Left ventricle myocardium superior (tissue), 1 donor: ENCODE data around the gene TPCN1. TPM values are rescaled to one million over a fixed set of nuclear protein-coding genes. Genes with fewer than 3 reads are reported as not detected.
"Not testable (repeated sequence)": the region's sequence is repeated elsewhere in the genome, so short reads cannot be mapped to it uniquely, and the experiment has no call there.

Experiments used
- ATAC-seq: fragments of 200-7000 bp; cut with Tn5 transposase; one replicate; pipeline ENCODE4 v1.9.1; 2020; ENCODE audit warnings: mild to moderate bottlenecking, moderate library complexity
- DNase-seq: peaks from one replicate; pipeline ENCODE4 v3.0.0-alpha.2; 2020
- intact Hi-C: fragments of 100-400 bp; cut with micrococcal nuclease; formaldehyde crosslinking; loops from one replicate; pipeline ENCODE4 v1.11.0; 2022
- total RNA-seq: library from RNA; stranded (reverse); fragmentation: NEBNext Ultra II Directional; extraction: Animal tissue kit (Norgen Biotek cat#: 25700); gene quantifications from one replicate; pipeline ENCODE4 v1.2.1, GENCODE V29; 2021
- donor health status: DM: no; HTN: yes; CAD: no; lungs with severe emphysema.

TPCN1 gene
- total RNA-seq, 1 donor from 2014 or later: 145 TPM

- ATAC-seq: no peak
- intact Hi-C loops: loop anchor here (10.0 kb wide), 1 partner anchor 70 kb away; no protein-coding TSS in a partner anchor
- no peak for DNase-seq
Measured at GRCh38 chr12:113194971-113195391, 26.3 kb upstream of the TPCN1 start.

GRCh38 chr12:113195598-113195997, 25.7 kb upstream of the TPCN1 start:
- intact Hi-C loops: loop anchor here (10.0 kb wide), 1 partner anchor 69 kb away; no protein-coding TSS in a partner anchor

GRCh38 chr12:113196582-113196981, 24.7 kb upstream of the TPCN1 start:
- ATAC-seq: peak; percentile 8
- intact Hi-C loops: loop anchor here (10.0 kb wide), 1 partner anchor 68 kb away; no protein-coding TSS in a partner anchor
- no peak for DNase-seq

More at GRCh38 chr12:113195598-113195997, 25.7 kb upstream of the TPCN1 start:
- no peak for ATAC-seq
- DNase-seq: no peak

DNA sequence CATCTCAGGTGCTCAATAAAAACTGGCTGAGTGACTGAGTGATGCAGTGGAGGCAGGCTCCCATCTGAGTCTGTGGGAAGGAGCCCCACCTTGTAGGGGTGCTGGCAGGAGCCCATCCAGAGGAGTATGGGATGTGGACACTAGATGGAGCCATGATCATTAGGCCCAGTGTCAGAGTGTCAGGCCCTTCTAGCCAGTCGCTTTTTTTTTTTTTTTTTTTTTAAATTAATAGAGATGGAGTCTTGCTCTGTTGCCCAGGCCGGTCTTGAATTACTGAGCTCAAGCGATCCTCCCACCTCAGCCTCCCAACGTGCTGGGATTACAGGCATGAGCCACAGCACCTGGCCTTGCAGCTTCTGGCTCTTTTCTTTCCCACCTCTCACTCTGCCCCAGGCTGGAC, 24.3 kb upstream of the TPCN1 start:
- intact Hi-C loops: loop anchor here (10.0 kb wide), 1 partner anchor 68 kb away; no protein-coding TSS in a partner anchor
- DNase-seq (peak; percentile 67), ATAC-seq (peak; percentile 83)

- ATAC-seq (no peak), DNase-seq (no peak)
- intact Hi-C loops: loop anchor here (10.0 kb wide), 1 partner anchor 67 kb away; no protein-coding TSS in a partner anchor
Measured at GRCh38 chr12:113197518-113198077, 23.7 kb upstream of the TPCN1 start.

DNA sequence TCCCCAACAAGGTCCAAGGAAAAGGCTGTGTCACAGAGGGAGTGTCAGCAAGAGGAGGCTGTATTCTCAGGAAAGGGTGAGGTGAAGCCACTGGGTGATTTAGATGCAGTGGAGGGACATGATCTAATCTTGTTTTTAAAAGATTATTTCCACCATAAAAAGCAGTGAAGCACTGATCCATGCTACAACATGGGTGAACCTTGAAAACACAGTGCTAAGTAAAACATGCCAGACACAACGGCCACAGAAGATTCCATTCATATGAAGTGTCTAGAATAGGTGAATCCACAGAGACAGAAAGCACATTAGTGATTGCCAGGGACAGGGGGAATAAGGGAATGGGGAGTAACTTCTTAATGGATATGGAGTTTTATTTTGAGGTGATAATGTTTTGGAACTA, 23.0 kb upstream of the TPCN1 start:
- no peak for DNase-seq

GRCh38 chr12:113200021-113200797, 21.1 kb upstream of the TPCN1 start:
- DNase-seq (no peak), ATAC-seq (no peak)
- intact Hi-C loops: no loop called here

More for the DNA sequence above, 23.0 kb upstream of the TPCN1 start:
- intact Hi-C loops: loop anchor here (10.0 kb wide), 1 partner anchor 67 kb away; no protein-coding TSS in a partner anchor
- no peak for ATAC-seq

DNA sequence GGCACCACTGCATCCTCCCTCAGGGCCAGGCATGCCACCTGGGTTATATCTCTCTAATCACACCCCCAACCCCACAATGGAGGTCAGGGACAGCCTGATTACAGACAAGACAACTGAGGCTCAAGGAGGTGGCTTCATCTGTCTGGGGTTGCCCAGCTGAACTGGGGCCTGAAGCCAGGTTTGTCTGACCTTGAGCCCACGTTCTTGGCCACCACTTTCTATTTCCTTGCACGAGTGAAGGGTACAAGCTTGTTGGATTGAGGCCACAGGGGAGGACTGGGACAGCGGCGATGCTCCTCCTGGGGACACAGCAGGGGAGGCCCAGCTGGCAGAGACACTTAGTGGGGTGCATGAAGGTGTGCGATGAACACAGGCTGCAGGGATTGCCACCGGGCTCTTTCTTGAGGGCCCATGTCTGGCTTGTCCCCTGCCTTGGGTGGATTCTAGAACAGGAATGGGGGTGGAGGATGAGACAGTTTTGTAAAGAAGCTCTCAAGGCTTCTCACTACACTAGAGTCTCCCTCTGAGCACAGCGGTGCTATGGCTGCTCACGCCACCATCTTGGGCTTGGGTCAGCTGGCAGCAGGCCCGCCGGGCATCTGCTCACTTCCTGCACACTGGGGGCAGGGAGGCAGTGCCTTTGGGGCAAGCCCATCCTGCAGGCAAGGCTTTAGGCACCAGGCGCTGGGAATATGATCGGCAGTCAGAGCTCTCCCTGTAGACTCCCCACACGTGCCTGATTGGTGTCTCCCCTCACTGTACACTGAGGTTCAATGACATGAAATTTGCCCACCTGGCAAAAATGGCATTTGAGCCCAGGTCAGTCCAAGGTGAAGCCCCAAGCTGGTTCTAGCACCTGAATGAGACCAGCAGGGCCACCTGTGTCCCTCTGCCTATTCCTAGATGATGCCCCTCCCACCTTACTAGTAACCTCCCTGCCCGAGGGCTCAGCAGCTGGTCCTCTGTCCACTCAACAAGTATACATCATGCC, 19.8 kb upstream of the TPCN1 start:
- DNase-seq (no peak), ATAC-seq (no peak)
- intact Hi-C loops: no loop called here

GRCh38 chr12:113202300-113203075, 18.8 kb upstream of the TPCN1 start:
- intact Hi-C loops: no loop called here
- DNase-seq (no peak), ATAC-seq (no peak)

DNA sequence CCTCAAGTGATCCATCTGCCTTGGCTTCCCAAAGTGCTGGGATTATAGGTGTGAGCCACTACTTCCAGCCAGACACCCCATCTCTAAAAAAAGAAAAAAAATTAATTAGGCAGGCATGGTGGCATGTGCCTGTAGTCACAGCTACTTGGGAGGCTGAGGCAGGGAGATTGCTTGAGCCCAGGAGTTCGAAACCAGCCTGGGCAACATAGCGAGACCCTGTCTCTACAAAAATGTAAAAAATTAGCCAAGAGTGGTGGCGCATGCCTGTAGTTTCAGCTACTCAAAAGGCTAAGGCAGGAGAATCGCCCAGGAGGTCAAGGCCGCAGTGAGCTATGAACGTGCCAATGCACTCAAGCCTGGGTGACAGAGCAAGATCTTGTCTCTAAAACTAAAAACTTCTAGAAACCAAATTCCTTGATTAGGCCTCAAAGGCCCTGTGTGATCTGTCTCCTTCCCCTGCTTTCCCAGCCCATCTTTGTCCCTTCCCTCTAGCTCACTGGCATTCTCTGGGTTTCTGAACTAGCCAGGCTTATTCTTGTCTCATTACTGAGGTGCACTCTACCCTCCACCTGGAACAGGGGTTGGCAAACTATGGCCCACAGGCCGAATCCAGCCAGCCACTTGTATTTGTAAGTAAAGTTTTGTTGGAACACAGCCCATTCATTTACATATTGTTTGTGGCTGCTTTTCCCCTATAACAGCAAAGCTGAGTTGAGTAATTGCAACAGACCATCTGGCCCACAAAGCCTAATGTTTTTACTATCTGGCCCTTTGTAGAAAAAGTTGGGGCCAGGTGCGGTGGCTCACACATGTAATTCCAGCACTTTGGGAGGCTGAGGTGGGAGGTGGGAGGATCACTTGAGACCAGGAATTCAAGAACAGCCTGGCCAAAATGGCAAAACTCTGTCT, 17.2 kb upstream of the TPCN1 start:
- DNase-seq: no peak
- no peak for ATAC-seq
- intact Hi-C loops: no loop called here

DNA sequence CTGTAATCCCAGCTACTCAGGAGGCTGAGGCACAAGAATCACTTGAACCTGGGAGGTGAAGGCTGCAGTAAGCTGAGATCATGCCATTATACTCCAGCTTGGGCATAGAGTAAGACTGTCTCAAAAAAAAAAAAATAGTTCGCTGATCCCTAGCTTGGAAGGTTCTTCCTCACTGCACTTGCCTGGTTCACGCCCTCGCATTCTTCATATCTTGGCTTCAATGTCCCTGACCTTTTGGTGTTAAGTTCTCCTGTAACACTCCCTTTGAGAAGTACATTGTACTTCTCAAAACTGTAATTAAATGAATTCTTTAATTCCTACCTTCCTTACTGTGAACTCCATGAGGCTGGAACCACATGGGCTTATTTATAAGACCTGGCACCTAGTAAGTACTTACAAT, 16.5 kb upstream of the TPCN1 start:
- intact Hi-C loops: no loop called here
- DNase-seq (no peak), ATAC-seq (no peak)

- intact Hi-C loops, DNase-seq, ATAC-seq: not testable (repeated sequence)
Measured at GRCh38 chr12:113206802-113207201, 14.5 kb upstream of the TPCN1 start.

- DNase-seq: peak; percentile 11
- peak; percentile 15 for ATAC-seq
- intact Hi-C loops: no loop called here
Measured at GRCh38 chr12:113207613-113208040, 13.6 kb upstream of the TPCN1 start.

GRCh38 chr12:113208041-113208934, 13.0 kb upstream of the TPCN1 start:
- intact Hi-C loops: no loop called here
- ATAC-seq (peak; percentile 80), DNase-seq (peak; percentile 54)

GRCh38 chr12:113211160-113211559, 10.1 kb upstream of the TPCN1 start:
- no peak for DNase-seq
- intact Hi-C loops: no loop called here
- no peak for ATAC-seq

GRCh38 chr12:113214895-113215400, 6.3 kb upstream of the TPCN1 start:
- DNase-seq (peak; percentile 66), ATAC-seq (peak; percentile 94)
- intact Hi-C loops: no loop called here
